ENCODE data around the gene VPS37B. TPM values are rescaled to one million over a fixed set of nuclear protein-coding genes. Genes with fewer than 3 reads are reported as not detected.

Gene VPS37B
- total RNA-seq, 4 donors from 2014 or later, result 23.4 to 47.4 (median 29.3) TPM

DNA sequence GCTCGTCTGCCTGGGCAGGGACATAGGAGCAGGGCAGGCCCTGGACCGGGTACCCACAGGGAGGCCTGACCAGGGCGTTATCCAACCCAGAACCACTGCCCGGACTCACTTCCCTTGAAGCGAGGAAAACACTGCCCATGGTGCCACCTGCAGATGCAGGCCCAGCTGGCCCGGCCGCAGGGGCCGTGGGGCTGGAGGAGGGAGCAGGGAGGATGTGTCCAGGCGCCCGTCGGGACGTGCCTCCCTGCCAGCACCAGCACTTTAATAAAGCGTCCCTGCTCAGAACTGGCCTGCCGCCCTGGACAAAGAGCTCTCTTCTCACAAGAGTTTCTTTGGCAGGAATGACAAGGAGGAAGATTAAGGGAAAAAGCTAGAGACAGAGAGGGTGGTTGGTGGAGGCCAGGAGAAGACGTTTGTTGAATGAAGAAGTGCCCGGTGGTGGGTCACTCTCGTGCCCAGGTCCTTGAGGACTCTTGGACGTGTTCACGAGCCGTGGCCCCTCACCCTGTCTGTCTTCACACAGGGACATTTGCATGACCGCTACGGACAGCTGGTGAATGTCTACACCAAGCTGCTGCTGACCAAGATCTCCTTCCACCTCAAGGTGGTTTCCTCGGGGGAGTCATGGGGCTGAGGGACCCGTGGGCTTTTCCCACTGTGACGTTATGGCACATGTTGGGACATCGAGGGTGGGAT lies 46.4 kb downstream of the VPS37B start:
- H3K4me3 ChIP-seq, result no peak overlapping the region
- H3K36me3 ChIP-seq, result no peaks in the 10 kb centered on the region
- TF ChIP-seq, protein P1, sequence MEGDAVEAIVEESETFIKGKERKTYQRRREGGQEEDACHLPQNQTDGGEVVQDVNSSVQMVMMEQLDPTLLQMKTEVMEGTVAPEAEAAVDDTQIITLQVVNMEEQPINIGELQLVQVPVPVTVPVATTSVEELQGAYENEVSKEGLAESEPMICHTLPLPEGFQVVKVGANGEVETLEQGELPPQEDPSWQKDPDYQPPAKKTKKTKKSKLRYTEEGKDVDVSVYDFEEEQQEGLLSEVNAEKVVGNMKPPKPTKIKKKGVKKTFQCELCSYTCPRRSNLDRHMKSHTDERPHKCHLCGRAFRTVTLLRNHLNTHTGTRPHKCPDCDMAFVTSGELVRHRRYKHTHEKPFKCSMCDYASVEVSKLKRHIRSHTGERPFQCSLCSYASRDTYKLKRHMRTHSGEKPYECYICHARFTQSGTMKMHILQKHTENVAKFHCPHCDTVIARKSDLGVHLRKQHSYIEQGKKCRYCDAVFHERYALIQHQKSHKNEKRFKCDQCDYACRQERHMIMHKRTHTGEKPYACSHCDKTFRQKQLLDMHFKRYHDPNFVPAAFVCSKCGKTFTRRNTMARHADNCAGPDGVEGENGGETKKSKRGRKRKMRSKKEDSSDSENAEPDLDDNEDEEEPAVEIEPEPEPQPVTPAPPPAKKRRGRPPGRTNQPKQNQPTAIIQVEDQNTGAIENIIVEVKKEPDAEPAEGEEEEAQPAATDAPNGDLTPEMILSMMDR (IDR thresholded peaks at IDR 0.05), result no peak
- TF ChIP-seq POLR2AphosphoS5 (IDR thresholded peaks at IDR 0.05) (no peak), POLR2A (IDR thresholded peaks at IDR 0.05) (no peak), EP300 (IDR thresholded peaks at IDR 0.05) (no peak)
- 92 to 100% methylated on average over 2 to 7 of the region's 26 CpGs for WGBS, 2 donors (ENCODE audit: low coverage in 1 of 2)
- H3K9me3 ChIP-seq, result no peaks in the 10 kb centered on the region
- H3K27me3 ChIP-seq, result no peaks in the 10 kb centered on the region
- no peak for ATAC-seq
- no peak overlapping the region for H3K27ac ChIP-seq
- H3K4me1 ChIP-seq, result peaks cover 0 to 31% (median 4%) of the 10 kb centered on the region in 3 donors

GRCh38 chr12:122848471-122849351 lies 47.2 kb downstream of the VPS37B start:
- Histone ChIP-seq H3K36me3 (no peaks in the 10 kb centered on the region), H3K4me1 (peaks cover 0 to 34% (median 4%) of the 10 kb centered on the region in 3 donors), H3K27ac (no peak overlapping the region), H3K4me3 (no peak overlapping the region), H3K27me3 (no peaks in the 10 kb centered on the region), H3K9me3 (no peaks in the 10 kb centered on the region)
- TF ChIP-seq, protein P1 (IDR thresholded peaks at IDR 0.05), result no peak
- no peak for TF ChIP-seq POLR2AphosphoS5 (IDR thresholded peaks at IDR 0.05)
- TF ChIP-seq POLR2A (IDR thresholded peaks at IDR 0.05), result no peak
- no peak for TF ChIP-seq EP300 (IDR thresholded peaks at IDR 0.05)
- ATAC-seq, result no peak
- WGBS, 2 donors (ENCODE audit: low coverage in 1 of 2), result 43% methylated on average over 3 of the region's 36 CpGs; no CpG with 5 or more reads in 1 of the 2 donors

GRCh38 chr12:122847921-122848421 lies 48.0 kb downstream of the VPS37B start:
- TF ChIP-seq POLR2AphosphoS5 (IDR thresholded peaks at IDR 0.05), result no peak
- no peak for TF ChIP-seq POLR2A (IDR thresholded peaks at IDR 0.05)
- TF ChIP-seq, protein P1 (IDR thresholded peaks at IDR 0.05), result no peak
- TF ChIP-seq EP300 (IDR thresholded peaks at IDR 0.05), result no peak
- ATAC-seq, result no peak
- no peaks in the 10 kb centered on the region for H3K36me3 ChIP-seq
- H3K27ac ChIP-seq, result no peak overlapping the region
- no peaks in the 10 kb centered on the region for H3K9me3 ChIP-seq
- H3K27me3 ChIP-seq, result no peaks in the 10 kb centered on the region
- H3K4me3 ChIP-seq, result no peak overlapping the region
- H3K4me1 ChIP-seq, result peaks cover 0 to 32% (median 4%) of the 10 kb centered on the region in 3 donors
- no CpG with 5 or more reads among the region's 16 CpGs for WGBS, 2 donors (ENCODE audit: low coverage in 1 of 2)

DNA sequence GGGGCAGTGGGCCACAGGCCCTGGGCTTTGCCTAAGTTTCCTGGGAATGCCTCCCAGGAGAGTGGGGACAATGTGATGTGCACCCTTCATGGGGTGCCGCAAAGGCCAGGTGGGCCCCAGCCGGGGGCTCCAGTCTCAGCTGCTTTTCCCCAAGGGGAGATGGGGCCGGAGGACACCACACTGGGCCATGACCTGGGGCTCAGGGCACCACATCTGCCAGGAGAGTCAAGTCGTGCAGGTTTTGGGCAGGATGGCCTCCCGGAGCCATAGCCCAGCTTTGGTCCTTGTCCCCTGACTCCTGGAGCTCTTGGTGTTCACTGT lies 48.4 kb downstream of the VPS37B start:
- no CpG with 5 or more reads among the region's 5 CpGs for WGBS, 2 donors (ENCODE audit: low coverage in 1 of 2)
- H3K4me3 ChIP-seq, result no peak overlapping the region
- no peaks in the 10 kb centered on the region for H3K9me3 ChIP-seq
- H3K27me3 ChIP-seq, result no peaks in the 10 kb centered on the region
- H3K36me3 ChIP-seq, result no peaks in the 10 kb centered on the region
- peaks cover 0 to 32% (median 9%) of the 10 kb centered on the region in 3 donors for H3K4me1 ChIP-seq
- TF ChIP-seq EP300 (IDR thresholded peaks at IDR 0.05) (no peak), POLR2AphosphoS5 (IDR thresholded peaks at IDR 0.05) (no peak), POLR2A (IDR thresholded peaks at IDR 0.05) (no peak)
- TF ChIP-seq, protein P1 (IDR thresholded peaks at IDR 0.05), result no peak
- ATAC-seq, result no peak
- H3K27ac ChIP-seq, result no peak overlapping the region

Measured in gastroesophageal sphincter (tissue), 4 donors.